GM12878 (cell line): Measurements from ENCODE around the gene RBPJ.

Source experiments
- CEBPB ChIP-seq, 2 experiments: fragments of 150-350 bp in 1 of 2; IDR thresholded peaks; 2 replicates each; pipeline ENCODE4 v1.6.1; 2012 to 2014; ENCODE audit warnings: low read depth in 2 of 2, low read length in 2 of 2, borderline replicate concordance in 1 of 2, inconsistent platforms in 1 of 2
- EGR1 ChIP-seq, 2 experiments: IDR thresholded peaks; 1 replicate in 1 of 2; 2 replicates in 1 of 2; pipeline ENCODE4 v1.6.1; 2011 to 2012; ENCODE audit warnings: low read depth in 2 of 2, low read length in 2 of 2, borderline replicate concordance in 1 of 2, mild to moderate bottlenecking in 1 of 2, moderate library complexity in 1 of 2
- ESRRA ChIP-seq: IDR thresholded peaks from 2 replicates; pipeline ENCODE4 v1.6.1; 2012; ENCODE audit warnings: mild to moderate bottlenecking, low read length, improper control_type of control experiment
- HCFC1 ChIP-seq: fragments of 150-350 bp; IDR thresholded peaks from 2 replicates; pipeline ENCODE4 v1.6.1; 2014; ENCODE audit warnings: low read length
- HDAC2 ChIP-seq: fragments of 200-600 bp; sonication (generic); IDR thresholded peaks from 2 replicates; pipeline ENCODE4 v1.6.1; 2017
- JUND ChIP-seq: IDR thresholded peaks from 2 replicates; pipeline ENCODE4 v1.6.1; 2012; ENCODE audit warnings: low read depth, mild to moderate bottlenecking, low read length, improper control_type of control experiment, moderate library complexity
- SIX5 ChIP-seq: IDR thresholded peaks from 2 replicates; pipeline ENCODE4 v1.6.1; 2011; ENCODE audit warnings: mild to moderate bottlenecking, low read depth, low read length, moderate library complexity; ENCODE audit not compliant: severe bottlenecking
- SUZ12 ChIP-seq: fragments of 200-600 bp; sonication (generic); IDR thresholded peaks from one replicate; pipeline ENCODE4 v1.6.1; 2018; ENCODE audit warnings: antibody characterized with exemption, mild to moderate bottlenecking; ENCODE audit not compliant: unreplicated experiment
- USF2 ChIP-seq: IDR thresholded peaks from 2 replicates; pipeline ENCODE4 v1.6.1; 2011; ENCODE audit warnings: low read depth, low read length, improper control_type of control experiment, borderline replicate concordance
- ZBED1 ChIP-seq: IDR thresholded peaks from 2 replicates; pipeline ENCODE4 v1.6.1; 2016; ENCODE audit warnings: borderline replicate concordance
- ZZZ3 ChIP-seq: IDR thresholded peaks from 2 replicates; pipeline ENCODE4 v1.6.1; 2011; ENCODE audit warnings: low read depth; ENCODE audit not compliant: control insufficient read depth, insufficient read length

- TF ChIP-seq ESRRA: no peak
- TF ChIP-seq USF2: no peak
- no peak for TF ChIP-seq SIX5
- no peak for TF ChIP-seq ZBED1
- no peak for TF ChIP-seq JUND
- no peak for TF ChIP-seq EGR1 (IDR thresholded peaks at IDR 0.05; ENCODE audit: borderline replicate concordance in 1 of 2, low read depth in 2 of 2, low read length in 2 of 2)
- no peak for TF ChIP-seq CEBPB (IDR thresholded peaks at IDR 0.05; ENCODE audit: borderline replicate concordance in 1 of 2, low read depth in 2 of 2, low read length in 2 of 2)
- no peak for TF ChIP-seq SUZ12
- no peak for TF ChIP-seq ZZZ3
- TF ChIP-seq HDAC2: no peak
- TF ChIP-seq HCFC1: no peak
These were observed 35.5 kb upstream of the RBPJ start for GRCh38 chr4:26285272-26285671.
